HEK293 (cell line): Measurements from ENCODE around the gene DLX2.

ENCODE experiments used
- CTCF ChIA-PET: fragments of 350-600 bp; formaldehyde crosslinking; extraction: SDS; loops from one replicate; lab custom pipeline; 2021; ENCODE audit warnings: antibody characterized with exemption; lab: Yijun Ruan, JAX
- POLR2A ChIA-PET: fragments of 300-600 bp; formaldehyde crosslinking; extraction: SDS; loops from one replicate; lab custom pipeline; 2020; ENCODE audit warnings: antibody characterized with exemption, inconsistent platforms; lab: Yijun Ruan, JAX
- H3K27ac ChIP-seq: fragments of 200-500 bp; sonication (Bioruptor generic); 2 replicates; pipeline ENCODE4 v1.5.1; 2014; ENCODE audit warnings: low read depth, low read length, control low read depth, inconsistent platforms; ENCODE audit errors: extremely low read depth
- H3K36me3 ChIP-seq, 2 experiments: fragments of 200-500 bp in 1 of 2; sonication (Bioruptor generic) in 1 of 2; 1 replicate in 1 of 2; 2 replicates in 1 of 2; pipeline ENCODE4 v1.5.1; 2014 to 2017; ENCODE audit warnings: inconsistent platforms in 2 of 2, low read length in 2 of 2; ENCODE audit not compliant: control insufficient read depth in 2 of 2, insufficient read depth in 1 of 2
- H3K4me1 ChIP-seq: fragments of 200-500 bp; sonication (Bioruptor generic); 2 replicates; pipeline ENCODE4 v1.5.1; 2014; ENCODE audit warnings: mild to moderate bottlenecking, low read length, inconsistent platforms; ENCODE audit not compliant: control insufficient read depth, insufficient read depth
- H3K4me3 ChIP-seq: 2 replicates; pipeline ENCODE4 v1.5.1; 2011; ENCODE audit warnings: low read depth, mild to moderate bottlenecking, control low read depth, low read length, moderate library complexity
- H3K9me3 ChIP-seq: fragments of 200-500 bp; sonication (Bioruptor generic); 2 replicates; pipeline ENCODE4 v1.5.1; 2014; ENCODE audit warnings: low read depth, low read length, inconsistent platforms; ENCODE audit not compliant: control insufficient read depth, insufficient read depth
- KLF10 ChIP-seq: fragments of 450-650 bp; IDR thresholded peaks from 2 replicates; pipeline ENCODE4 v1.5.1; 2018; ENCODE audit warnings: missing biosample characterization, mild to moderate bottlenecking, missing genetic modification characterization
- TRIM28 ChIP-seq: IDR thresholded peaks from 2 replicates; pipeline ENCODE4 v1.6.1; 2011; ENCODE audit warnings: low read length, control low read depth, borderline replicate concordance
- ZBTB17 ChIP-seq: fragments of 450-650 bp; formaldehyde crosslinking; IDR thresholded peaks from 2 replicates; pipeline ENCODE4 v1.5.1; 2016; ENCODE audit warnings: missing biosample characterization, missing genetic modification characterization
- ZNF112 ChIP-seq: fragments of 450-650 bp; formaldehyde crosslinking; IDR thresholded peaks from 2 replicates; pipeline ENCODE4 v1.5.0; 2017; ENCODE audit warnings: missing biosample characterization, missing genetic modification characterization
- ZNF391 ChIP-seq: fragments of 450-650 bp; formaldehyde crosslinking; IDR thresholded peaks from 2 replicates; pipeline ENCODE4 v1.5.1; 2016; ENCODE audit warnings: low read depth, missing biosample characterization, missing genetic modification characterization, borderline replicate concordance
- ZNF610 ChIP-seq: fragments of 450-650 bp; formaldehyde crosslinking; IDR thresholded peaks from 2 replicates; pipeline ENCODE4 v1.5.1; 2016; ENCODE audit warnings: missing biosample characterization, missing genetic modification characterization, borderline replicate concordance
- ZNF658 ChIP-seq: fragments of 450-650 bp; formaldehyde crosslinking; IDR thresholded peaks from 2 replicates; pipeline ENCODE4; 2016; ENCODE audit warnings: missing biosample characterization, missing genetic modification characterization
- ZNF776 ChIP-seq: fragments of 450-650 bp; formaldehyde crosslinking; IDR thresholded peaks from 2 replicates; pipeline ENCODE4 v1.5.0; 2017; ENCODE audit warnings: missing biosample characterization, missing genetic modification characterization, borderline replicate concordance
- ZNF777 ChIP-seq: fragments of 450-650 bp; formaldehyde crosslinking; IDR thresholded peaks from 2 replicates; pipeline ENCODE4 v1.5.1; 2017; ENCODE audit warnings: missing biosample characterization, missing genetic modification characterization, borderline replicate concordance
- TF ChIP-seq, protein P1 (sequence below): fragments of 450-650 bp; formaldehyde crosslinking; IDR thresholded peaks from 2 replicates; pipeline ENCODE4 v1.5.1; 2017; ENCODE audit warnings: missing biosample characterization, missing genetic modification characterization
- TF ChIP-seq, protein P2 (sequence below): fragments of 450-650 bp; formaldehyde crosslinking; IDR thresholded peaks from 2 replicates; pipeline ENCODE4; 2016; ENCODE audit warnings: missing biosample characterization, missing genetic modification characterization
- TF ChIP-seq, protein P3 (sequence below): fragments of 450-650 bp; formaldehyde crosslinking; conservative IDR thresholded peaks from 2 replicates; pipeline ENCODE4 v1.5.1; 2016; ENCODE audit warnings: low read depth, missing biosample characterization, missing genetic modification characterization
- TF ChIP-seq, protein P4 (sequence below): fragments of 450-650 bp; formaldehyde crosslinking; IDR thresholded peaks from 2 replicates; pipeline ENCODE4 v1.5.1; 2017; ENCODE audit warnings: missing biosample characterization, missing genetic modification characterization
- TF ChIP-seq, protein P5 (sequence below): fragments of 450-650 bp; formaldehyde crosslinking; IDR thresholded peaks from 2 replicates; pipeline ENCODE4 v1.5.1; 2017; ENCODE audit warnings: missing biosample characterization, missing genetic modification characterization
- TF ChIP-seq, protein P6 (sequence below): fragments of 450-650 bp; formaldehyde crosslinking; IDR thresholded peaks from 2 replicates; pipeline ENCODE4 v1.5.1; 2016; ENCODE audit warnings: missing biosample characterization, missing genetic modification characterization
- TF ChIP-seq, protein P7 (sequence below): fragments of 450-650 bp; formaldehyde crosslinking; IDR thresholded peaks from 2 replicates; pipeline ENCODE4 v1.5.1; 2016; ENCODE audit warnings: missing biosample characterization, missing genetic modification characterization
- TF ChIP-seq, protein P8 (sequence below): fragments of 450-650 bp; formaldehyde crosslinking; IDR thresholded peaks from 2 replicates; pipeline ENCODE4 v1.5.1; 2017; ENCODE audit warnings: missing biosample characterization, missing genetic modification characterization

The DLX2 gene

DNA sequence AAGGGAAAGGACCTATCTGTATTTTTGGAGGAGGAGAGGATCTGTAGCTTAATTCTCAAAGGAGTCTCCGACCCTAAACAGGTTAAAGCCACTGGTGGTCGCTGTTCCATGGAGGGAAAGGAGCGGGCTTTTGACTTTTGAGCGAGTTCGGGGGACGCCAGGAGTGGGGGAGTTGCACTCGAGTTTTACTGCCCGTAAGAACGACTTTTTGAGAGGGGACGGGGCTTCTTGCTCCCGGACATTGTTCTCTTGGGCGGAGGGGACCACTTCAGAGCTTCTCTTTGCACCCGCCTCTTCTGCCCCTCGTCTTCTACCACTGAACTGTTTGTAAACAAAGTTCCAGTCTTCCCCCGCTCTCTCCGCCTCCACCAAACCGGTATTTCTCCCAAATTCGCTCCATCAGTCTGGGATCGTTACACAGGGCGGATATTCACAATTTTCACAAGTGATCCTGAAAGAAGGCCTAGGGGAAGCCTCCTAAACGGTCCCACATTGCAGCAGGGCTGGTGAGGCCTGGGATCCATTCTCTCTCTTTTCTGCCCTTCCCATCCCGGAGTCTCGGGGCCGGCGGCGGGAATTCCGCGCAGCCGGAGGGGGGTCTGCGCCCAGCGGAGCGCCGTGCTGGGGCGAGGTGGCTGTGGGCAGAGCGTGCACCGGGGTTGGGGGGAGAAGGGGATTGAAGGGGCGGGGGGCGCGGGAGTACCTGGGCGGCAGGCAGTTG lies 6.6 kb downstream of the DLX2 start (continued):
- TF ChIP-seq ZBTB17 (tag by site-specific recombination) (peak; percentile 54; the same call in 1 of the 2 replicates), ZNF776 (no peak), ZNF610 (tag by site-specific recombination) (no peak), ZNF777 (no peak)
- TF ChIP-seq, protein P1, sequence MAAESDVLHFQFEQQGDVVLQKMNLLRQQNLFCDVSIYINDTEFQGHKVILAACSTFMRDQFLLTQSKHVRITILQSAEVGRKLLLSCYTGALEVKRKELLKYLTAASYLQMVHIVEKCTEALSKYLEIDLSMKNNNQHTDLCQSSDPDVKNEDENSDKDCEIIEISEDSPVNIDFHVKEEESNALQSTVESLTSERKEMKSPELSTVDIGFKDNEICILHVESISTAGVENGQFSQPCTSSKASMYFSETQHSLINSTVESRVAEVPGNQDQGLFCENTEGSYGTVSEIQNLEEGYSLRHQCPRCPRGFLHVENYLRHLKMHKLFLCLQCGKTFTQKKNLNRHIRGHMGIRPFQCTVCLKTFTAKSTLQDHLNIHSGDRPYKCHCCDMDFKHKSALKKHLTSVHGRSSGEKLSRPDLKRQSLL: no peak
- TF ChIP-seq, protein P2, sequence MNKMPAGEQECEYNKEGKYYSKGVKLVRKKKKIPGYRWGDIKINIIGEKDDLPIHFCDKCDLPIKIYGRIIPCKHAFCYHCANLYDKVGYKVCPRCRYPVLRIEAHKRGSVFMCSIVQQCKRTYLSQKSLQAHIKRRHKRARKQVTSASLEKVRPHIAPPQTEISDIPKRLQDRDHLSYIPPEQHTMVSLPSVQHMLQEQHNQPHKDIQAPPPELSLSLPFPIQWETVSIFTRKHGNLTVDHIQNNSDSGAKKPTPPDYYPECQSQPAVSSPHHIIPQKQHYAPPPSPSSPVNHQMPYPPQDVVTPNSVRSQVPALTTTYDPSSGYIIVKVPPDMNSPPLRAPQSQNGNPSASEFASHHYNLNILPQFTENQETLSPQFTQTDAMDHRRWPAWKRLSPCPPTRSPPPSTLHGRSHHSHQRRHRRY (tag by site-specific recombination): no peak
- TF ChIP-seq, protein P3, sequence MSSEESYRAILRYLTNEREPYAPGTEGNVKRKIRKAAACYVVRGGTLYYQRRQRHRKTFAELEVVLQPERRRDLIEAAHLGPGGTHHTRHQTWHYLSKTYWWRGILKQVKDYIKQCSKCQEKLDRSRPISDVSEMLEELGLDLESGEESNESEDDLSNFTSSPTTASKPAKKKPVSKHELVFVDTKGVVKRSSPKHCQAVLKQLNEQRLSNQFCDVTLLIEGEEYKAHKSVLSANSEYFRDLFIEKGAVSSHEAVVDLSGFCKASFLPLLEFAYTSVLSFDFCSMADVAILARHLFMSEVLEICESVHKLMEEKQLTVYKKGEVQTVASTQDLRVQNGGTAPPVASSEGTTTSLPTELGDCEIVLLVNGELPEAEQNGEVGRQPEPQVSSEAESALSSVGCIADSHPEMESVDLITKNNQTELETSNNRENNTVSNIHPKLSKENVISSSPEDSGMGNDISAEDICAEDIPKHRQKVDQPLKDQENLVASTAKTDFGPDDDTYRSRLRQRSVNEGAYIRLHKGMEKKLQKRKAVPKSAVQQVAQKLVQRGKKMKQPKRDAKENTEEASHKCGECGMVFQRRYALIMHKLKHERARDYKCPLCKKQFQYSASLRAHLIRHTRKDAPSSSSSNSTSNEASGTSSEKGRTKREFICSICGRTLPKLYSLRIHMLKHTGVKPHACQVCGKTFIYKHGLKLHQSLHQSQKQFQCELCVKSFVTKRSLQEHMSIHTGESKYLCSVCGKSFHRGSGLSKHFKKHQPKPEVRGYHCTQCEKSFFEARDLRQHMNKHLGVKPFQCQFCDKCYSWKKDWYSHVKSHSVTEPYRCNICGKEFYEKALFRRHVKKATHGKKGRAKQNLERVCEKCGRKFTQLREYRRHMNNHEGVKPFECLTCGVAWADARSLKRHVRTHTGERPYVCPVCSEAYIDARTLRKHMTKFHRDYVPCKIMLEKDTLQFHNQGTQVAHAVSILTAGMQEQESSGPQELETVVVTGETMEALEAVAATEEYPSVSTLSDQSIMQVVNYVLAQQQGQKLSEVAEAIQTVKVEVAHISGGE (tag by site-specific recombination): no peak
- TF ChIP-seq, protein P4, sequence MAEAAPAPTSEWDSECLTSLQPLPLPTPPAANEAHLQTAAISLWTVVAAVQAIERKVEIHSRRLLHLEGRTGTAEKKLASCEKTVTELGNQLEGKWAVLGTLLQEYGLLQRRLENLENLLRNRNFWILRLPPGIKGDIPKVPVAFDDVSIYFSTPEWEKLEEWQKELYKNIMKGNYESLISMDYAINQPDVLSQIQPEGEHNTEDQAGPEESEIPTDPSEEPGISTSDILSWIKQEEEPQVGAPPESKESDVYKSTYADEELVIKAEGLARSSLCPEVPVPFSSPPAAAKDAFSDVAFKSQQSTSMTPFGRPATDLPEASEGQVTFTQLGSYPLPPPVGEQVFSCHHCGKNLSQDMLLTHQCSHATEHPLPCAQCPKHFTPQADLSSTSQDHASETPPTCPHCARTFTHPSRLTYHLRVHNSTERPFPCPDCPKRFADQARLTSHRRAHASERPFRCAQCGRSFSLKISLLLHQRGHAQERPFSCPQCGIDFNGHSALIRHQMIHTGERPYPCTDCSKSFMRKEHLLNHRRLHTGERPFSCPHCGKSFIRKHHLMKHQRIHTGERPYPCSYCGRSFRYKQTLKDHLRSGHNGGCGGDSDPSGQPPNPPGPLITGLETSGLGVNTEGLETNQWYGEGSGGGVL (tag by site-specific recombination): no peak
- TF ChIP-seq, protein P5, sequence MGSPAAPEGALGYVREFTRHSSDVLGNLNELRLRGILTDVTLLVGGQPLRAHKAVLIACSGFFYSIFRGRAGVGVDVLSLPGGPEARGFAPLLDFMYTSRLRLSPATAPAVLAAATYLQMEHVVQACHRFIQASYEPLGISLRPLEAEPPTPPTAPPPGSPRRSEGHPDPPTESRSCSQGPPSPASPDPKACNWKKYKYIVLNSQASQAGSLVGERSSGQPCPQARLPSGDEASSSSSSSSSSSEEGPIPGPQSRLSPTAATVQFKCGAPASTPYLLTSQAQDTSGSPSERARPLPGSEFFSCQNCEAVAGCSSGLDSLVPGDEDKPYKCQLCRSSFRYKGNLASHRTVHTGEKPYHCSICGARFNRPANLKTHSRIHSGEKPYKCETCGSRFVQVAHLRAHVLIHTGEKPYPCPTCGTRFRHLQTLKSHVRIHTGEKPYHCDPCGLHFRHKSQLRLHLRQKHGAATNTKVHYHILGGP (tag by site-specific recombination): no peak

DNA sequence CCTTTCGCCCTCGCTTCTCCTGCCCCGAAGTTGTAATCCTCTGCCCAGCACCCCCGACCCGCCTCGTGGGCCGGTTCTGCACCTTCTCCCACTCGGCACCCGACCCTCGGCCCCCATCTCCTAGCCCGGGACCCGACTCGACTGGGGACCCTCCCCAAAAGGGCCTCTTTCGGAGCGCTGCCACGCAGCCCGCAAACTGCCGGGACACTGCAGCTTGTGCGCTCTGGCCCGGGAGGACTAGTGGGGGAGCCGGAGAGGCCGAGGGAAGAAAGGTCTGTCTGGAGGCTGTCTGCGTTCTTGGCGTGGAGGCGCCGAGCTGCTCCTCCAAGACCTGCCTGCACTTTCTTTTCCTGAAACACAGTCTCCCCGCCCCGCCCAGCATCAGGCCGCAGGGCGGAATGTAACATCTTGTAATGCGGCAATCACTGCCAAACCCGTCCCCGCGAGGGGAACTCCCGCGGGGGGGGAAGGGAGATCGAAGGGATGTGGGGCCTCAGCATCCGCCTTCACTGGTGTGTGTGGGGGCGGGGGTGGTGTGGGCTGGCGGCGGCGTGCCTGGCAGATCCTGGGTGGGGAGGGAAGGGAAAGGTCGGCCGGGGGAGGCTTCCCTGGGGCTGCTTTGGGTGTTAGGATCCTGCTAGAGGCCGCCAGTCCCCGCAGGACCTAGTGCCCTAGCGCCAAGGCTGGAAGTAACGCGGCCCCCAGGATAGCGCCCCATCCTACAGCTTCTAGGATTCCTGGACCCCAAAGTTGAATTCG lies 7.4 kb downstream of the DLX2 start:
- peaks cover 12% of the 10 kb centered on the region for H3K4me1 ChIP-seq
- ChIA-PET CTCF (interaction anchor here (0.5 to 2.3 kb wide), 8 partner anchors 10 to 402 kb away, joined by 3 to 9 read pairs (median 4); partner anchors contain the start of gene DLX1), POLR2A (interaction anchor here (0.7 to 8.7 kb wide), 15 partner anchors 11 to 261 kb away, joined by 3 to 147 read pairs (median 4); partner anchors contain the start of genes DLX1, HAT1 and SLC25A12)
- H3K36me3 ChIP-seq: peaks cover 0 to 11% of the 10 kb centered on the region in 2 experiments; a peak in 1 of 3 replicates
- peak overlapping the region; percentile 99 for H3K27ac ChIP-seq
- H3K4me3 ChIP-seq: peak overlapping the region; percentile 83
- H3K9me3 ChIP-seq: no peaks in the 10 kb centered on the region
- TF ChIP-seq, protein P6, sequence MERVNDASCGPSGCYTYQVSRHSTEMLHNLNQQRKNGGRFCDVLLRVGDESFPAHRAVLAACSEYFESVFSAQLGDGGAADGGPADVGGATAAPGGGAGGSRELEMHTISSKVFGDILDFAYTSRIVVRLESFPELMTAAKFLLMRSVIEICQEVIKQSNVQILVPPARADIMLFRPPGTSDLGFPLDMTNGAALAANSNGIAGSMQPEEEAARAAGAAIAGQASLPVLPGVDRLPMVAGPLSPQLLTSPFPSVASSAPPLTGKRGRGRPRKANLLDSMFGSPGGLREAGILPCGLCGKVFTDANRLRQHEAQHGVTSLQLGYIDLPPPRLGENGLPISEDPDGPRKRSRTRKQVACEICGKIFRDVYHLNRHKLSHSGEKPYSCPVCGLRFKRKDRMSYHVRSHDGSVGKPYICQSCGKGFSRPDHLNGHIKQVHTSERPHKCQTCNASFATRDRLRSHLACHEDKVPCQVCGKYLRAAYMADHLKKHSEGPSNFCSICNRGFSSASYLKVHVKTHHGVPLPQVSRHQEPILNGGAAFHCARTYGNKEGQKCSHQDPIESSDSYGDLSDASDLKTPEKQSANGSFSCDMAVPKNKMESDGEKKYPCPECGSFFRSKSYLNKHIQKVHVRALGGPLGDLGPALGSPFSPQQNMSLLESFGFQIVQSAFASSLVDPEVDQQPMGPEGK: peak; percentile 95
- TF ChIP-seq, protein P7, sequence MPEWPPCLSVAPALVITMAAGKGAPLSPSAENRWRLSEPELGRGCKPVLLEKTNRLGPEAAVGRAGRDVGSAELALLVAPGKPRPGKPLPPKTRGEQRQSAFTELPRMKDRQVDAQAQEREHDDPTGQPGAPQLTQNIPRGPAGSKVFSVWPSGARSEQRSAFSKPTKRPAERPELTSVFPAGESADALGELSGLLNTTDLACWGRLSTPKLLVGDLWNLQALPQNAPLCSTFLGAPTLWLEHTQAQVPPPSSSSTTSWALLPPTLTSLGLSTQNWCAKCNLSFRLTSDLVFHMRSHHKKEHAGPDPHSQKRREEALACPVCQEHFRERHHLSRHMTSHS (tag by site-specific recombination): no peak
- TF ChIP-seq ZNF112 (no peak), ZNF391 (tag by site-specific recombination) (no peak), ZNF658 (no peak), TRIM28 (no peak), ZNF777 (no peak), KLF10 (tag by site-specific recombination) (no peak; the same call in 1 of the 2 replicates)
- TF ChIP-seq, protein P1: no peak
- TF ChIP-seq, protein P8, sequence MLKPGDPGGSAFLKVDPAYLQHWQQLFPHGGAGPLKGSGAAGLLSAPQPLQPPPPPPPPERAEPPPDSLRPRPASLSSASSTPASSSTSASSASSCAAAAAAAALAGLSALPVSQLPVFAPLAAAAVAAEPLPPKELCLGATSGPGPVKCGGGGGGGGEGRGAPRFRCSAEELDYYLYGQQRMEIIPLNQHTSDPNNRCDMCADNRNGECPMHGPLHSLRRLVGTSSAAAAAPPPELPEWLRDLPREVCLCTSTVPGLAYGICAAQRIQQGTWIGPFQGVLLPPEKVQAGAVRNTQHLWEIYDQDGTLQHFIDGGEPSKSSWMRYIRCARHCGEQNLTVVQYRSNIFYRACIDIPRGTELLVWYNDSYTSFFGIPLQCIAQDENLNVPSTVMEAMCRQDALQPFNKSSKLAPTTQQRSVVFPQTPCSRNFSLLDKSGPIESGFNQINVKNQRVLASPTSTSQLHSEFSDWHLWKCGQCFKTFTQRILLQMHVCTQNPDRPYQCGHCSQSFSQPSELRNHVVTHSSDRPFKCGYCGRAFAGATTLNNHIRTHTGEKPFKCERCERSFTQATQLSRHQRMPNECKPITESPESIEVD: no peak
